ENCODE results near the gene GKAP1. TPM values are rescaled to one million over a fixed set of nuclear protein-coding genes. Genes with fewer than 3 reads are reported as not detected.
A peak's percentile ranks its signal among the peaks of the same experiment; 100 is the strongest.
"Not testable (repeated sequence)": the region's sequence is repeated elsewhere in the genome, so short reads cannot be mapped to it uniquely, and the experiment has no call there.

Gene GKAP1
- total and polyA plus RNA-seq, 4 donors = 1.8 to 12.6 (median 6.0) TPM

- not testable (repeated sequence) for H3K27me3 ChIP-seq (ENCODE audit: control insufficient read depth in 3 of 3, insufficient read depth in 3 of 3, low read length in 2 of 3); H3K36me3 ChIP-seq (ENCODE audit: control insufficient read depth in 4 of 4, insufficient read depth in 4 of 4, low read length in 4 of 4); H3K4me1 ChIP-seq (ENCODE audit: control insufficient read depth in 5 of 5, insufficient read depth in 5 of 5, low read length in 5 of 5); H3K27ac ChIP-seq (ENCODE audit: low read depth in 1 of 2, low read length in 1 of 2); DNase-seq; H3K4me3 ChIP-seq; ATAC-seq (ENCODE audit: insufficient read depth, low FRiP score); H3K9me3 ChIP-seq (ENCODE audit: control insufficient read depth in 4 of 4, insufficient read depth in 3 of 4, low read length in 3 of 4); H3K9ac ChIP-seq (ENCODE audit: insufficient read depth in 1 of 2, low read length in 2 of 2)
- WGBS, 2 donors = 40 to 58% methylated on average over 1 of the region's 1 CpG
These were observed 8.4 kb downstream of the GKAP1 start for GRCh38 chr9:83809213-83809612.

GRCh38 chr9:83804454-83804853 lies 13.1 kb downstream of the GKAP1 start:
- WGBS, 2 donors = 91% methylated on average over 10 to 20 of the region's 31 CpGs

GRCh38 chr9:83803941-83804340 lies 13.6 kb downstream of the GKAP1 start:
- not testable (repeated sequence) for H3K4me1 ChIP-seq (ENCODE audit: control insufficient read depth in 5 of 5, insufficient read depth in 5 of 5, low read length in 5 of 5); H3K4me3 ChIP-seq; H3K36me3 ChIP-seq (ENCODE audit: control insufficient read depth in 4 of 4, insufficient read depth in 4 of 4, low read length in 4 of 4); H3K9me3 ChIP-seq (ENCODE audit: control insufficient read depth in 4 of 4, insufficient read depth in 3 of 4, low read length in 3 of 4); H3K9ac ChIP-seq (ENCODE audit: insufficient read depth in 1 of 2, low read length in 2 of 2); ATAC-seq (ENCODE audit: insufficient read depth, low FRiP score); H3K27ac ChIP-seq (ENCODE audit: low read depth in 1 of 2, low read length in 1 of 2); H3K27me3 ChIP-seq (ENCODE audit: control insufficient read depth in 3 of 3, insufficient read depth in 3 of 3, low read length in 2 of 3); DNase-seq
- WGBS, 2 donors = 95 to 96% methylated on average over 16 to 30 of the region's 33 CpGs

More at GRCh38 chr9:83804454-83804853, 13.1 kb downstream of the GKAP1 start:
- not testable (repeated sequence) for DNase-seq; H3K36me3 ChIP-seq (ENCODE audit: control insufficient read depth in 4 of 4, insufficient read depth in 4 of 4, low read length in 4 of 4); H3K9me3 ChIP-seq (ENCODE audit: control insufficient read depth in 4 of 4, insufficient read depth in 3 of 4, low read length in 3 of 4); H3K27me3 ChIP-seq (ENCODE audit: control insufficient read depth in 3 of 3, insufficient read depth in 3 of 3, low read length in 2 of 3); H3K4me3 ChIP-seq; ATAC-seq (ENCODE audit: insufficient read depth, low FRiP score); H3K27ac ChIP-seq (ENCODE audit: low read depth in 1 of 2, low read length in 1 of 2); H3K9ac ChIP-seq (ENCODE audit: insufficient read depth in 1 of 2, low read length in 2 of 2); H3K4me1 ChIP-seq (ENCODE audit: control insufficient read depth in 5 of 5, insufficient read depth in 5 of 5, low read length in 5 of 5)

GRCh38 chr9:83800236-83801033 lies 17.1 kb downstream of the GKAP1 start:
- Histone ChIP-seq H3K4me1 (ENCODE audit: control insufficient read depth in 5 of 5, insufficient read depth in 5 of 5, low read length in 5 of 5) (no peaks in the 10 kb centered on the region), H3K27ac (ENCODE audit: low read depth in 1 of 2, low read length in 1 of 2) (no peak overlapping the region), H3K9me3 (ENCODE audit: control insufficient read depth in 4 of 4, insufficient read depth in 3 of 4, low read length in 3 of 4) (no peaks in the 10 kb centered on the region), H3K27me3 (ENCODE audit: control insufficient read depth in 3 of 3, insufficient read depth in 3 of 3, low read length in 2 of 3) (no peaks in the 10 kb centered on the region), H3K36me3 (ENCODE audit: control insufficient read depth in 4 of 4, insufficient read depth in 4 of 4, low read length in 4 of 4) (peaks cover 0 to 4% (median under 1%) of the 10 kb centered on the region in 4 donors), H3K9ac (ENCODE audit: insufficient read depth in 1 of 2, low read length in 2 of 2) (no peak overlapping the region), H3K4me3 (no peak overlapping the region)
- no peak for TF ChIP-seq CTCF (IDR thresholded peaks at IDR 0.05; ENCODE audit: control extremely low read depth, extremely low read depth)
- WGBS, 2 donors = 88 to 93% methylated on average over 13 of the region's 13 CpGs
- DNase-seq (peak in 1 of 3 donors; percentile 2), ATAC-seq (ENCODE audit: insufficient read depth, low FRiP score) (no peak)

- no peak for TF ChIP-seq CTCF (IDR thresholded peaks at IDR 0.05; ENCODE audit: control extremely low read depth, extremely low read depth)
- no peak overlapping the region for H3K4me3 ChIP-seq
- no peak overlapping the region for H3K9ac ChIP-seq (ENCODE audit: insufficient read depth in 1 of 2, low read length in 2 of 2)
- H3K27me3 ChIP-seq (ENCODE audit: control insufficient read depth in 3 of 3, insufficient read depth in 3 of 3, low read length in 2 of 3) = no peaks in the 10 kb centered on the region
- no peak for DNase-seq
- H3K9me3 ChIP-seq (ENCODE audit: control insufficient read depth in 4 of 4, insufficient read depth in 3 of 4, low read length in 3 of 4) = no peaks in the 10 kb centered on the region
- no peaks in the 10 kb centered on the region for H3K4me1 ChIP-seq (ENCODE audit: control insufficient read depth in 5 of 5, insufficient read depth in 5 of 5, low read length in 5 of 5)
- no peak overlapping the region for H3K27ac ChIP-seq (ENCODE audit: low read depth in 1 of 2, low read length in 1 of 2)
- no peak for ATAC-seq (ENCODE audit: insufficient read depth, low FRiP score)
- 92 to 96% methylated on average over 2 of the region's 2 CpGs for WGBS, 2 donors
- peaks cover 0 to 4% (median under 1%) of the 10 kb centered on the region in 4 donors for H3K36me3 ChIP-seq (ENCODE audit: control insufficient read depth in 4 of 4, insufficient read depth in 4 of 4, low read length in 4 of 4)
These were observed 23.5 kb downstream of the GKAP1 start for GRCh38 chr9:83794051-83794450.
